Measurements from ENCODE around the gene DDX6.

Gene DDX6

DNA sequence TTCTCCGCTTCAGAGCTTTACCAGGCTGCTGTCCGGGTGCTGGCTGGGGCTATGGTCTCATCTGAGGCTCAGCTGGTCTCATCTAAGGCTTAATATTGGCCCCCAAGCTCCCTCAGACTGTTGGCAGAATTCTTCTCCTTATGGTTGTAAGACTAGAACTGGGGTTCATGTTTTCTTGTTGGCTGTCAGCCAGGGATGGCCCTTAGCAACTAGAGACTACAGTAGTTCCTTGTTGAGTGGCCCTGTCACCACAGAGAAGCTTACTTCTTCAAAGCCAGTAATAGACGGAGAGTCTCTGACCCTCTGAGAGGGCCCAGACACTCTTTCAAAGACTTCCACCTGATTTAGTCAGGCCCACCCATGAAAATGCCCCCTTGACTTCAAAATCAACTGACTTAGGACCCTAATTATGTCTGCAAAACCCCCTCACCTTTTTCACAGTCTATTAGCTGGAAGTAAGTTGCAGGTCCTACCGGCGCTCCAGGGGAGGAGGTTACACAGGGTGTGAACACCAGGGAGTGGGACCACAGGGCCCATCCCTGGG is 87.3 kb downstream of the DDX6 start:
- H3K4me3 ChIP-seq (ENCODE audit: low read depth, low read length) = no peak overlapping the region
- TF ChIP-seq, protein P1, sequence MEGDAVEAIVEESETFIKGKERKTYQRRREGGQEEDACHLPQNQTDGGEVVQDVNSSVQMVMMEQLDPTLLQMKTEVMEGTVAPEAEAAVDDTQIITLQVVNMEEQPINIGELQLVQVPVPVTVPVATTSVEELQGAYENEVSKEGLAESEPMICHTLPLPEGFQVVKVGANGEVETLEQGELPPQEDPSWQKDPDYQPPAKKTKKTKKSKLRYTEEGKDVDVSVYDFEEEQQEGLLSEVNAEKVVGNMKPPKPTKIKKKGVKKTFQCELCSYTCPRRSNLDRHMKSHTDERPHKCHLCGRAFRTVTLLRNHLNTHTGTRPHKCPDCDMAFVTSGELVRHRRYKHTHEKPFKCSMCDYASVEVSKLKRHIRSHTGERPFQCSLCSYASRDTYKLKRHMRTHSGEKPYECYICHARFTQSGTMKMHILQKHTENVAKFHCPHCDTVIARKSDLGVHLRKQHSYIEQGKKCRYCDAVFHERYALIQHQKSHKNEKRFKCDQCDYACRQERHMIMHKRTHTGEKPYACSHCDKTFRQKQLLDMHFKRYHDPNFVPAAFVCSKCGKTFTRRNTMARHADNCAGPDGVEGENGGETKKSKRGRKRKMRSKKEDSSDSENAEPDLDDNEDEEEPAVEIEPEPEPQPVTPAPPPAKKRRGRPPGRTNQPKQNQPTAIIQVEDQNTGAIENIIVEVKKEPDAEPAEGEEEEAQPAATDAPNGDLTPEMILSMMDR (IDR thresholded peaks at IDR 0.05; ENCODE audit: borderline replicate concordance, insufficient read depth, low read depth, low read length) = no peak

DNA sequence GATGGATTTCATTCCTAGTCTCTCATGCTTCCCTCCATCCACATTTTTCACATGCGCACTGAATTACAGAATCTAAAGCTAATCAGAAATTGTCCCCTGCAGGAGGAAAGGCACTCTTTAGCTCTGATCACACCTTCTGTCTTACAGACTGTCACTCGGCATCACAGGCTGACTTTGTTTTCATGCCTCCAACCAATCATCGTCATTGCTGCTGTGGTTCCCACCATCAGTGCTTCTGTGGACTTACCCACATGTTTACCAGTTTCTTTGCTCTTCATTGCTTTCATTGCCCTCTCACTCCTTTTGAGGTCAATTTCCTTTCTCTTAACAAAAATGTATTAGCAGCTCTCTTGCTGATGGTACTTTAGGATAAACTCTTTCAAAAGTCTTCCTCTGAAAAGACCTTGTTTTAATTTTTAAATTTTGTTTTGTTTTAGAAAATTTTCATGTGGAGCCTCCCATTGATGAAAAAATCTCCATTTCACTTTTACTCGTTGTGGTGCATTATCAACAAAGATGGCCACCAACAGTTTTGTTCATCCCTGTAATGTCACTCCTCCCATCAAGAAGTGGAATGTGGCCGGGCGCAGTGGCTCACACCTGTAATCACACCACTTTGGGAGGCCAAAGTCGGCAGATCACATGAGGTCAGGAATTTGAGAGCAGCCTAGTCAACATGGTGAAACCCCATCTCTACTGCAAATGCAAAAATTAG is 91.3 kb downstream of the DDX6 start:
- TF ChIP-seq, protein P1 (IDR thresholded peaks at IDR 0.05; ENCODE audit: borderline replicate concordance, insufficient read depth, low read depth, low read length) = no peak
- no peak overlapping the region for H3K4me3 ChIP-seq (ENCODE audit: low read depth, low read length)
